Testis (tissue), 2 donors: ENCODE data around the gene RGS10.

Experiments
- POLR2A ChIP-seq: fragments of 450-650 bp; IDR thresholded peaks from one replicate; pipeline ENCODE4 v1.6.1; 2017; ENCODE audit warnings: antibody characterized with exemption, mild to moderate bottlenecking, moderate library complexity
- TF ChIP-seq, protein P1 (sequence below), 3 experiments: fragments of 450-650 bp in 2 of 3; fragments of 200-600 bp in 1 of 3; sonication (generic) in 1 of 3; IDR thresholded peaks; one replicate each; pipeline ENCODE4 v1.5.1; 2016 to 2019; ENCODE audit warnings: antibody characterized with exemption in 3 of 3, mild to moderate bottlenecking in 2 of 3, moderate library complexity in 1 of 3

DNA sequence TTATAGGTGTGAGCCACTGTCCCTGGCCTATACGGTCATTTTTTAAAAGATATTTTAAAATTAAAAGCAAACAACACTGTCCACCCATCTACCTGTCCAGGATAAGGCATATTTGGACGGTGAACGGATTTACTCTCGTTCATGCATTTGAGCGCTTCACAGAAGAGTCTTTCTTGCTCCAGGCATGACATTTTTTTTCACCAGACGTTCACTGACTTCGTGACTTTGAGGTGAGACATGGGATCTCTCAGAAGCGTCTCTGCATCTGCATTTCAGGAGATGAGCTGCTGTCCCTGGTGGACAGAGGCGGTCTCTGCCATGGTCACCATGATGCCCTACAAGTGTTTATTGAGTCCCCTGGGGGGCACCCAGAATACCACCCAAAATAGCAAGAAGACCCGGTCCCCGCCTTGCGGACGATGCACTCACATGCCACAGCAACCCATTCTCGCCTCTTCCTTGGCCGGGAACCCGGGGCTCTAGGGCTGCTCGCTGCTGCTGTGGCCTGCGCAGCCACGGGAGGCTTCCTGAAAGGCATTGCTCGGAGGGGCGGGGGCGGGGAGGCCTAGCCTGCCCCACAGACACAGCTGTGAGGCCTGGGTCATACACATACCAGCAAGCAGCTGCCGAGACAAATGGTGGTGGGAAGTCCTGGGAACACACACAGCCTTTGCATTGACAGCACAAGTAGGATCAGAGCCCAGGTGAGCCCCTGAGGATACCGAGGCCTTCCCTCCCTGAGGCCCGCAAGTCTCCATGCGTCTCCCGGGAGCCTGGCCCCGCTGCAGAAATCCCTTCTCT lies 84.4 kb downstream of the RGS10 start:
- TF ChIP-seq, protein P1, sequence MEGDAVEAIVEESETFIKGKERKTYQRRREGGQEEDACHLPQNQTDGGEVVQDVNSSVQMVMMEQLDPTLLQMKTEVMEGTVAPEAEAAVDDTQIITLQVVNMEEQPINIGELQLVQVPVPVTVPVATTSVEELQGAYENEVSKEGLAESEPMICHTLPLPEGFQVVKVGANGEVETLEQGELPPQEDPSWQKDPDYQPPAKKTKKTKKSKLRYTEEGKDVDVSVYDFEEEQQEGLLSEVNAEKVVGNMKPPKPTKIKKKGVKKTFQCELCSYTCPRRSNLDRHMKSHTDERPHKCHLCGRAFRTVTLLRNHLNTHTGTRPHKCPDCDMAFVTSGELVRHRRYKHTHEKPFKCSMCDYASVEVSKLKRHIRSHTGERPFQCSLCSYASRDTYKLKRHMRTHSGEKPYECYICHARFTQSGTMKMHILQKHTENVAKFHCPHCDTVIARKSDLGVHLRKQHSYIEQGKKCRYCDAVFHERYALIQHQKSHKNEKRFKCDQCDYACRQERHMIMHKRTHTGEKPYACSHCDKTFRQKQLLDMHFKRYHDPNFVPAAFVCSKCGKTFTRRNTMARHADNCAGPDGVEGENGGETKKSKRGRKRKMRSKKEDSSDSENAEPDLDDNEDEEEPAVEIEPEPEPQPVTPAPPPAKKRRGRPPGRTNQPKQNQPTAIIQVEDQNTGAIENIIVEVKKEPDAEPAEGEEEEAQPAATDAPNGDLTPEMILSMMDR (IDR thresholded peaks at IDR 0.05): no peak
- TF ChIP-seq POLR2A: no peak
